ENCODE measurements around the gene TSPEAR. TPM values are rescaled to one million over a fixed set of nuclear protein-coding genes. Genes with fewer than 3 reads are reported as not detected.

Gene TSPEAR
- not detected in 5 replicates for total RNA-seq (2022; extraction: Qiagen RNA extraction)

GRCh38 chr21:44711327-44712202, at the start of gene TSPEAR:
Gene TSPEAR (minus strand): TSS chr21:44711572. CDS start chr21:44711514, 58 bp downstream.

GRCh38 chr21:44697172-44697810, 14.1 kb downstream of the TSPEAR start, which contains the start of gene KRTAP10-12:
Gene KRTAP10-12 (plus strand): TSS chr21:44697172. CDS start chr21:44697202, 30 bp downstream.

GRCh38 chr21:44681861-44682579, 29.4 kb downstream of the TSPEAR start, which contains the start of gene KRTAP12-1:
Gene KRTAP12-1 (minus strand): TSS chr21:44682163. CDS start chr21:44682123, 40 bp downstream.

GRCh38 chr21:44666401-44667320, 44.7 kb downstream of the TSPEAR start, which contains the start of gene KRTAP12-2:
Gene KRTAP12-2 (minus strand): TSS chr21:44666927. CDS start chr21:44666886, 41 bp downstream.

GRCh38 chr21:44657635-44658540, 53.5 kb downstream of the TSPEAR start, which contains the start of gene KRTAP12-3:
Gene KRTAP12-3 (plus strand): TSS chr21:44657932. CDS start chr21:44657980, 48 bp downstream.

GRCh38 chr21:44654576-44655175, 56.7 kb downstream of the TSPEAR start, which contains the start of gene KRTAP12-4:
Gene KRTAP12-4 (minus strand): TSS chr21:44654659. CDS start chr21:44654614, 45 bp downstream.

GRCh38 chr21:44646366-44647221, 64.8 kb downstream of the TSPEAR start, which contains the start of gene KRTAP10-11:
Gene KRTAP10-11 (plus strand): TSS chr21:44646414. CDS start chr21:44646459, 45 bp downstream.

GRCh38 chr21:44637018-44637850, 74.1 kb downstream of the TSPEAR start, which contains the start of gene KRTAP10-10:
Gene KRTAP10-10 (plus strand): TSS chr21:44637356. CDS start chr21:44637418, 62 bp downstream.

GRCh38 chr21:44626673-44627143, 84.7 kb downstream of the TSPEAR start, which contains the start of gene KRTAP10-9:
Gene KRTAP10-9 (plus strand): TSS chr21:44627093. CDS start chr21:44627172, 79 bp downstream.

GRCh38 chr21:44612029-44612486, 99.3 kb downstream of the TSPEAR start, which contains the start of gene KRTAP10-8:
Gene KRTAP10-8 (plus strand): TSS chr21:44612079. CDS start chr21:44612101, 22 bp downstream.

GRCh38 chr21:44600118-44600978, 111.0 kb downstream of the TSPEAR start, which contains the start of gene KRTAP10-7:
Gene KRTAP10-7 (plus strand): TSS chr21:44600597. CDS start chr21:44600622, 25 bp downstream.

GRCh38 chr21:44592446-44593311, 118.7 kb downstream of the TSPEAR start, which contains the start of gene KRTAP10-6:
Gene KRTAP10-6 (minus strand): TSS chr21:44592505. CDS start chr21:44592484, 21 bp downstream.

GRCh38 chr21:44580231-44580821, 131.0 kb downstream of the TSPEAR start, which contains the start of gene KRTAP10-5:
Gene KRTAP10-5 (minus strand): TSS chr21:44580604. CDS start chr21:44580578, 26 bp downstream.

Measured in A549 treated with AZD2906 at 1 μM for 4 hours (cell line).